H1 (cell line): ENCODE results near the gene NFAT5. TPM values are rescaled to one million over a fixed set of nuclear protein-coding genes. Genes with fewer than 3 reads are reported as not detected.

Experiments
- CTCF ChIA-PET: fragments of 300-600 bp; sonication (Branson Sonifier 250); formaldehyde crosslinking; loops from one replicate; lab custom pipeline; 2021; ENCODE audit not compliant: partially characterized antibody; lab: Charles Lee
- POLR2A ChIA-PET: fragments of 300-600 bp; sonication (Branson Sonifier 250); formaldehyde crosslinking; loops from one replicate; lab custom pipeline; 2021; ENCODE audit warnings: inconsistent platforms; ENCODE audit not compliant: partially characterized antibody; lab: Charles Lee
- DNase-seq, 2 experiments: peaks; one replicate each; pipeline versions ENCODE4 v3.0.0 to v3.0.0-alpha.2; 2010 to 2022; ENCODE audit warnings: low spot score in 2 of 2, low read depth in 1 of 2, mixed read lengths in 1 of 2
- FAIRE-seq: peaks from 2 replicates; lab custom pipeline; 2011; peaks lifted over from hg19 to GRCh38; lab: Jason Lieb, UNC
- H2AFZ ChIP-seq: 2 replicates; pipeline ENCODE4 v1.8.1; 2012; ENCODE audit warnings: low read length, inconsistent platforms
- H2AK5ac ChIP-seq: 2 replicates; pipeline ENCODE4 v1.6.1; 2013; ENCODE audit warnings: low read depth, low read length
- H2BK120ac ChIP-seq: replicated peaks from 2 replicates; pipeline ENCODE3; 2013; ENCODE audit warnings: low read depth, low read length, inconsistent platforms
- H2BK12ac ChIP-seq: 2 replicates; pipeline ENCODE4 v1.6.1; 2013; ENCODE audit warnings: low read depth, low read length
- H2BK15ac ChIP-seq: 2 replicates; pipeline ENCODE4 v1.6.1; 2013; ENCODE audit warnings: low read length
- H2BK20ac ChIP-seq: 2 replicates; pipeline ENCODE4 v1.6.1; 2013; ENCODE audit warnings: low read length
- H2BK5ac ChIP-seq: 2 replicates; pipeline ENCODE4 v1.6.1; 2013; ENCODE audit warnings: low read depth, low read length
- H3K14ac ChIP-seq: 2 replicates; pipeline ENCODE4 v1.6.1; 2013; ENCODE audit warnings: inconsistent platforms; ENCODE audit not compliant: insufficient read length
- H3K18ac ChIP-seq: 2 replicates; pipeline ENCODE4 v1.6.1; 2013; ENCODE audit warnings: low read length; ENCODE audit errors: extremely low read depth
- H3K23ac ChIP-seq: 2 replicates; pipeline ENCODE4 v1.6.1; 2013; ENCODE audit warnings: inconsistent platforms; ENCODE audit not compliant: insufficient read length
- H3K23me2 ChIP-seq: 2 replicates; pipeline ENCODE4 v1.6.1; 2013; ENCODE audit warnings: low read depth, low read length
- H3K27ac ChIP-seq: 2 replicates; pipeline ENCODE4 v1.6.1; 2011; ENCODE audit warnings: low read depth, low read length, inconsistent platforms
- H3K27me3 ChIP-seq, 4 experiments: replicated peaks in 1 of 4; 1 replicate in 1 of 4; 2 replicates in 3 of 4; pipeline versions ENCODE4 v1.6.1 to v1.8.1; 2011 to 2013; ENCODE audit warnings: low read length in 3 of 4, mild to moderate bottlenecking in 3 of 4, inconsistent platforms in 2 of 4, mixed read lengths in 2 of 4, moderate library complexity in 1 of 4; ENCODE audit not compliant: control insufficient read depth in 3 of 4, insufficient read depth in 3 of 4; ENCODE audit errors: extremely low read depth in 1 of 4
- H3K36me3 ChIP-seq, 4 experiments: 2 replicates each; pipeline versions ENCODE4 v1.6.1 to v1.8.1; 2011 to 2013; ENCODE audit warnings: mild to moderate bottlenecking in 4 of 4, low read length in 3 of 4, moderate library complexity in 2 of 4, control low read depth in 1 of 4, inconsistent platforms in 1 of 4; ENCODE audit not compliant: insufficient read depth in 4 of 4, control insufficient read depth in 2 of 4
- H3K4ac ChIP-seq: replicated peaks from 2 replicates; pipeline ENCODE3; 2013; ENCODE audit warnings: low read length, low read depth, mixed read lengths, inconsistent platforms; ENCODE audit not compliant: insufficient read length
- H3K4me1 ChIP-seq, 4 experiments: replicated peaks in 1 of 4; 1 replicate in 1 of 4; 2 replicates in 3 of 4; pipeline versions ENCODE4 v1.6.1 to v1.8.1; 2011 to 2013; ENCODE audit warnings: low read length in 3 of 4, inconsistent platforms in 2 of 4, mixed read lengths in 1 of 4; ENCODE audit not compliant: insufficient read depth in 4 of 4, control insufficient read depth in 3 of 4
- H3K4me2 ChIP-seq, 2 experiments: 2 replicates each; pipeline versions ENCODE4 v1.6.1 to v1.8.1; 2011 to 2013; ENCODE audit warnings: low read depth in 2 of 2, low read length in 2 of 2, control low read depth in 1 of 2, inconsistent platforms in 1 of 2, mild to moderate bottlenecking in 1 of 2; ENCODE audit not compliant: insufficient read depth in 1 of 2
- H3K4me3 ChIP-seq, 4 experiments: fragments of 200-600, 300-600 bp in 1 of 4; sonication (generic), shearing (Covaris generic), sonication (Bioruptor Twin) in 1 of 4; 2 replicates each; pipeline versions ENCODE4 v1.5.1 to v1.8.1; 2011 to 2016; ENCODE audit warnings: low read length in 4 of 4, low read depth in 3 of 4, control low read depth in 2 of 4, inconsistent platforms in 2 of 4, mild to moderate bottlenecking in 2 of 4, mixed read lengths in 1 of 4, moderate library complexity in 1 of 4; ENCODE audit not compliant: insufficient read depth in 2 of 4; ENCODE audit errors: extremely low read depth in 1 of 4
- H3K56ac ChIP-seq: replicated peaks from 2 replicates; pipeline ENCODE3; 2013; ENCODE audit warnings: low read depth, mild to moderate bottlenecking, mixed read lengths, low read length, inconsistent platforms; ENCODE audit not compliant: insufficient read length
- H3K79me1 ChIP-seq: 2 replicates; pipeline ENCODE4 v1.6.1; 2013; ENCODE audit warnings: low read depth, low read length, control low read depth
- H3K79me2 ChIP-seq, 2 experiments: 2 replicates each; pipeline versions ENCODE4 v1.6.1 to v1.8.1; 2012 to 2013; ENCODE audit warnings: low read length in 2 of 2, mild to moderate bottlenecking in 2 of 2, inconsistent platforms in 1 of 2; ENCODE audit not compliant: insufficient read depth in 2 of 2, control insufficient read depth in 1 of 2
- H3K9ac ChIP-seq, 4 experiments: replicated peaks in 1 of 4; 1 replicate in 1 of 4; 2 replicates in 3 of 4; pipeline versions ENCODE4 v1.6.1 to v1.8.1; 2011 to 2013; ENCODE audit warnings: low read depth in 3 of 4, low read length in 3 of 4, control low read depth in 2 of 4, mild to moderate bottlenecking in 2 of 4, moderate library complexity in 2 of 4, inconsistent platforms in 1 of 4; ENCODE audit errors: extremely low read depth in 1 of 4
- H3K9me3 ChIP-seq, 2 experiments: 2 replicates each; pipeline versions ENCODE4 v1.6.1 to v1.8.1; 2012 to 2013; ENCODE audit warnings: mild to moderate bottlenecking in 2 of 2, moderate library complexity in 2 of 2, control low read depth in 1 of 2, inconsistent platforms in 1 of 2, low read depth in 1 of 2, low read length in 1 of 2, mixed read lengths in 1 of 2; ENCODE audit not compliant: insufficient read depth in 2 of 2
- H4K20me1 ChIP-seq, 2 experiments: replicated peaks in 1 of 2; 2 replicates each; pipeline versions ENCODE3 to v1.8.1; 2011 to 2013; ENCODE audit warnings: inconsistent platforms in 2 of 2, low read length in 2 of 2, mild to moderate bottlenecking in 1 of 2; ENCODE audit not compliant: insufficient read depth in 2 of 2, control insufficient read depth in 1 of 2
- H4K5ac ChIP-seq: 2 replicates; pipeline ENCODE4 v1.6.1; 2013; ENCODE audit warnings: low read length, low read depth, mixed read lengths, inconsistent platforms; ENCODE audit not compliant: insufficient read length
- H4K8ac ChIP-seq: 2 replicates; pipeline ENCODE4 v1.8.0; 2013; ENCODE audit warnings: mild to moderate bottlenecking, moderate library complexity, low read length, inconsistent platforms; ENCODE audit not compliant: insufficient read depth; ENCODE audit errors: extremely low read depth
- H4K91ac ChIP-seq: replicated peaks from 2 replicates; pipeline ENCODE3; 2013; ENCODE audit warnings: low read length, mixed read lengths, inconsistent platforms; ENCODE audit not compliant: insufficient read length
- ASH2L ChIP-seq: fragments of 200-600, 300-600 bp; sonication (generic); IDR thresholded peaks from one replicate; pipeline ENCODE4 v1.7.1; 2017; ENCODE audit warnings: low read length
- CBX8 ChIP-seq: fragments of 300-800, 300-1000 bp; sonication (generic); IDR thresholded peaks from 2 replicates; pipeline ENCODE4 v1.7.1; 2016; ENCODE audit warnings: low read depth, low read length, borderline replicate concordance
- KDM5A ChIP-seq: fragments of 200-600 bp; IDR thresholded peaks from 2 replicates; pipeline ENCODE4 v1.7.1; 2012; ENCODE audit warnings: mild to moderate bottlenecking, low read length, inconsistent platforms, mixed read lengths
- RAD21 ChIP-seq, 2 experiments: IDR thresholded peaks in 1 of 2; conservative IDR thresholded peaks in 1 of 2; 2 replicates each; pipeline ENCODE4 v1.6.1; 2011; ENCODE audit warnings: low read depth in 2 of 2, low read length in 2 of 2, improper control_type of control experiment in 1 of 2, inconsistent platforms in 1 of 2, mild to moderate bottlenecking in 1 of 2, moderate library complexity in 1 of 2
- RXRA ChIP-seq: IDR thresholded peaks from 2 replicates; pipeline ENCODE4 v1.6.1; 2011; ENCODE audit warnings: low read depth, mild to moderate bottlenecking, low read length, moderate library complexity; ENCODE audit not compliant: insufficient read depth
- SIRT6 ChIP-seq: IDR thresholded peaks from one replicate; pipeline ENCODE4 v1.7.1; 2012; ENCODE audit warnings: low read length, inconsistent platforms
- SP1 ChIP-seq: IDR thresholded peaks from 2 replicates; pipeline ENCODE4 v1.6.1; 2011; ENCODE audit warnings: low read depth, low read length
- SP2 ChIP-seq: IDR thresholded peaks from 2 replicates; pipeline ENCODE4 v1.6.1; 2012; ENCODE audit warnings: mild to moderate bottlenecking, low read length, inconsistent platforms
- TAF1 ChIP-seq: IDR thresholded peaks from 2 replicates; pipeline ENCODE4 v1.6.1; 2011; ENCODE audit warnings: mild to moderate bottlenecking, low read depth, low read length
- WGBS, 2 experiments: shearing (Covaris generic) in 1 of 2; methylation state at CpG; one replicate each; pipeline versions ENCODE4 v1.1.6 to v1.1.7; 2013 to 2015; ENCODE audit warnings: low lambda C conversion rate in 2 of 2, mixed read lengths in 2 of 2, inconsistent platforms in 1 of 2, low coverage in 1 of 2, missing lambda C conversion rate in 1 of 2; ENCODE audit not compliant: insufficient replicate concordance in 2 of 2, insufficient coverage in 1 of 2, insufficient read length in 1 of 2; ENCODE audit errors: extremely low coverage in 1 of 2, missing lambda C conversion rate in 1 of 2; 5-methylcytosine and 5-hydroxymethylcytosine counted together
- polyA plus RNA-seq, 7 experiments: library from polyadenylated mRNA; depleted of rRNA in 3 of 7; stranded (reverse) in 5 of 7; unstranded in 2 of 7; fragments of >200 nt in 5 of 7; fragments of 200-250 nt in 2 of 7; gene quantifications; 1 replicate in 5 of 7; 2 replicates in 1 of 7; 4 replicates in 1 of 7; pipeline versions ENCODE4 v1.2.1 to v1.2.3, GENCODE V29; 2011 to 2013; ENCODE audit warnings: missing spikeins in 2 of 7, mixed read lengths in 2 of 7
- total RNA-seq: library from RNA; stranded (reverse); fragmentation: NEBNext Ultra II Directional; extraction: Animal tissue kit (Norgen Biotek cat#: 25700); gene quantifications from 2 replicates; pipeline ENCODE4 v1.2.1, GENCODE V29; 2021

The NFAT5 gene
- total and polyA plus RNA-seq, 2 of the 8 experiments (the other 6 are each of a cell fraction or from before 2014, with no cell fraction given): 8.9 to 29.0 TPM

GRCh38 chr16:69616082-69616481 lies 50.3 kb downstream of the NFAT5 start:
- H3K9me3 ChIP-seq: no peaks in the 10 kb centered on the region
- no peak for DNase-seq
- H3K4me1 ChIP-seq: peaks cover 0 to 4% (median 1%) of the 10 kb centered on the region in 4 experiments; a peak in 2 of 7 replicates
- H3K79me2 ChIP-seq: peaks cover 0 to 23% of the 10 kb centered on the region in 2 experiments; a peak in 2 of 4 replicates
- no peak overlapping the region; a peak in 1 of 7 replicates for H3K9ac ChIP-seq
- H2AK5ac ChIP-seq: no peak overlapping the region; the same call in 1 of the 2 replicates
- H3K23ac ChIP-seq: no peak overlapping the region
- H3K23me2 ChIP-seq: no peaks in the 10 kb centered on the region
- no peak overlapping the region for H2BK15ac ChIP-seq
- no peak overlapping the region for H3K27ac ChIP-seq
- FAIRE-seq: no peak
- no peaks in the 10 kb centered on the region for H4K20me1 ChIP-seq
- H3K56ac ChIP-seq: no peak overlapping the region
- no peaks in the 10 kb centered on the region for H3K36me3 ChIP-seq
- H2AFZ ChIP-seq: no peak overlapping the region
- 91% methylated on average over 4 of the region's 4 CpGs; no CpG with 5 or more reads in 1 of the 2 experiments for WGBS, 2 experiments
- H3K27me3 ChIP-seq: no peaks in the 10 kb centered on the region
- CTCF ChIA-PET: interaction anchor here (0.5 to 2.2 kb wide), 3 partner anchors 160 to 219 kb away, joined by 3 to 9 read pairs (median 4); no protein-coding TSS in a partner anchor
- TF ChIP-seq SIRT6: no peak
- no peak for TF ChIP-seq TAF1
- TF ChIP-seq KDM5A: no peak
- no peak for TF ChIP-seq RXRA
- TF ChIP-seq SP1: no peak
- TF ChIP-seq SP2: no peak
- no peak for TF ChIP-seq CBX8
- TF ChIP-seq RAD21 (IDR thresholded peaks at IDR 0.05 in 1 of 2, conservative IDR thresholded peaks at IDR 0.05 in 1 of 2; ENCODE audit: low read depth in 2 of 2, low read length in 2 of 2): peak in 1 of 2 experiments; percentile 21; a peak in 1 of 4 replicates
- no peak for TF ChIP-seq ASH2L
- no peak overlapping the region for H2BK20ac ChIP-seq
- H3K4me2 ChIP-seq: no peak overlapping the region
- H2BK5ac ChIP-seq: no peak overlapping the region
- no peak overlapping the region for H4K8ac ChIP-seq
- no peak overlapping the region for H2BK120ac ChIP-seq
- H3K14ac ChIP-seq: no peak overlapping the region
- no peak overlapping the region for H4K5ac ChIP-seq
- 0 out of 2 replicates have a peak, but pooled peaks cover 5% of the 10 kb centered on the region for H3K79me1 ChIP-seq
- H3K4me3 ChIP-seq: no peak overlapping the region
- no peak overlapping the region for H3K18ac ChIP-seq
- H3K4ac ChIP-seq: no peak overlapping the region
- POLR2A ChIA-PET: no interaction called here
- H2BK12ac ChIP-seq: no peak overlapping the region
- no peak overlapping the region for H4K91ac ChIP-seq
